HepG2 (cell line): Measurements from ENCODE around the gene TBC1D16. TPM values are rescaled to one million over a fixed set of nuclear protein-coding genes. Genes with fewer than 3 reads are reported as not detected.

ENCODE experiments used
- ATAC-seq: fragments of 200-7000 bp; cut with Tn5 transposase; 3 replicates; pipeline ENCODE4 v1.9.1; 2020; ENCODE audit warnings: mild to moderate bottlenecking, moderate library complexity
- BruUV-seq: library from RNA; stranded (reverse); fragments of 400-500 nt; replicated peaks from 2 replicates; lab custom pipeline; 2021; lab: Mats Ljungman, UMichigan
- CTCF ChIA-PET: fragments of 300-600 bp; formaldehyde crosslinking; extraction: SDS; loops from one replicate; lab custom pipeline; 2021; ENCODE audit warnings: low total read pairs, inconsistent platforms, low intra/inter-chr PET ratio; lab: Yijun Ruan, JAX
- POLR2A ChIA-PET: fragments of 350-600 bp; sonication (Branson Sonifier 250); formaldehyde crosslinking; loops from one replicate; lab custom pipeline; 2020; ENCODE audit warnings: antibody characterized with exemption, inconsistent platforms; lab: Yijun Ruan, JAX
- DNase-seq: peaks from one replicate; pipeline ENCODE4 v3.0.0-alpha.2; 2015; ENCODE audit warnings: low spot score
- FAIRE-seq: peaks from 3 replicates; lab custom pipeline; 2011; peaks lifted over from hg19 to GRCh38; lab: Jason Lieb, UNC
- H2AFZ ChIP-seq: one replicate; pipeline ENCODE4 v1.6.1; 2011; ENCODE audit warnings: low read length, inconsistent platforms
- H3K27ac ChIP-seq: fragments of 300-600 bp; 3 replicates; pipeline ENCODE4 v1.8.0; 2011; ENCODE audit warnings: mixed run types, mild to moderate bottlenecking, mixed read lengths, low read length, inconsistent platforms; ENCODE audit not compliant: insufficient read depth; ENCODE audit errors: extremely low read length
- H3K27me3 ChIP-seq, 2 experiments: fragments of 200-600 bp in 1 of 2; 2 replicates in 1 of 2; 3 replicates in 1 of 2; pipeline versions ENCODE4 v1.6.0 to v1.8.0; 2011; ENCODE audit warnings: low read length in 2 of 2, mild to moderate bottlenecking in 2 of 2, moderate library complexity in 2 of 2, inconsistent platforms in 1 of 2; ENCODE audit not compliant: insufficient read depth in 2 of 2, control insufficient read depth in 1 of 2
- H3K36me3 ChIP-seq, 2 experiments: fragments of 200-600 bp in 1 of 2; replicated peaks in 1 of 2; 2 replicates in 1 of 2; 3 replicates in 1 of 2; pipeline versions ENCODE4 v1.5.1 to v1.8.0; 2011; ENCODE audit warnings: low read length in 2 of 2, inconsistent platforms in 1 of 2; ENCODE audit not compliant: insufficient read depth in 2 of 2, control insufficient read depth in 1 of 2
- H3K4me1 ChIP-seq: 2 replicates; pipeline ENCODE4 v1.5.1; 2012; ENCODE audit warnings: low read length, inconsistent platforms; ENCODE audit not compliant: insufficient read depth
- H3K4me2 ChIP-seq: 2 replicates; pipeline ENCODE4 v1.6.0; 2011; ENCODE audit warnings: low read depth, low read length, inconsistent platforms
- H3K4me3 ChIP-seq, 3 experiments: fragments of 200-600 bp in 1 of 3; sonication (generic), shearing (Covaris generic) in 1 of 3; replicated peaks in 1 of 3; 2 replicates each; pipeline ENCODE4 v1.5.1; 2011 to 2016; ENCODE audit warnings: low read length in 3 of 3, inconsistent platforms in 2 of 3, low read depth in 2 of 3, mild to moderate bottlenecking in 2 of 3, control low read depth in 1 of 3, mixed read lengths in 1 of 3; ENCODE audit not compliant: insufficient read depth in 1 of 3
- H3K79me2 ChIP-seq: one replicate; pipeline ENCODE4 v1.6.1; 2011; ENCODE audit warnings: low read length, inconsistent platforms; ENCODE audit not compliant: insufficient read depth
- H3K9ac ChIP-seq: 2 replicates; pipeline ENCODE4 v1.6.0; 2011; ENCODE audit warnings: mild to moderate bottlenecking, low read depth, low read length, inconsistent platforms; ENCODE audit not compliant: insufficient read depth
- H3K9me3 ChIP-seq: 2 replicates; pipeline ENCODE4 v1.5.1; 2012; ENCODE audit warnings: mild to moderate bottlenecking, low read length
- H4K20me1 ChIP-seq: 2 replicates; pipeline ENCODE4 v1.6.0; 2011; ENCODE audit warnings: inconsistent platforms, mild to moderate bottlenecking, low read length, moderate library complexity; ENCODE audit not compliant: insufficient read depth
- DNMT1 ChIP-seq: sonication (generic); formaldehyde crosslinking; IDR thresholded peaks from 2 replicates; pipeline ENCODE4 v1.5.1; 2020; ENCODE audit warnings: mild to moderate bottlenecking, missing genetic modification reagents
- NAIF1 ChIP-seq: sonication (generic); formaldehyde crosslinking; IDR thresholded peaks from 2 replicates; pipeline ENCODE4 v1.5.0; 2020; ENCODE audit warnings: mild to moderate bottlenecking, missing genetic modification reagents, borderline replicate concordance
- ZBTB1 ChIP-seq: sonication (generic); formaldehyde crosslinking; IDR thresholded peaks from 2 replicates; pipeline ENCODE4 v1.4.0; 2020; ENCODE audit warnings: missing genetic modification reagents, borderline replicate concordance
- ZNF331 ChIP-seq: sonication (generic); formaldehyde crosslinking; IDR thresholded peaks from 2 replicates; pipeline ENCODE4 v1.4.0; 2020; ENCODE audit warnings: missing genetic modification reagents
- ZNF605 ChIP-seq: sonication (generic); formaldehyde crosslinking; IDR thresholded peaks from 2 replicates; pipeline ENCODE4 v1.8.0; 2022; ENCODE audit warnings: mild to moderate bottlenecking, missing genetic modification reagents
- WGBS: methylation state at CpG from one replicate; pipeline ENCODE4 v1.1.6; 2017; ENCODE audit warnings: low lambda C conversion rate; 5-methylcytosine and 5-hydroxymethylcytosine counted together
- in situ Hi-C: cut with HindIII; loops from 2 replicates; pipeline ENCODE4 v1.10.0; 2017; ENCODE audit warnings: low pct_unique_long_range_greater_than_20kb; ENCODE audit not compliant: extremely low pct_ligation_motif_present
- intact Hi-C: fragments of 100-400 bp; cut with micrococcal nuclease; formaldehyde crosslinking; loops from one replicate; pipeline ENCODE4 v1.10.0; 2022; ENCODE audit not compliant: unreplicated experiment
- polyA plus RNA-seq, 8 experiments: library from polyadenylated mRNA; depleted of rRNA in 3 of 8; stranded (reverse) in 7 of 8; unstranded in 1 of 8; fragments of >200 nt; fragmentation: Illumina TruSeq in 4 of 8; extraction: Trizol in 4 of 8; gene quantifications; 2 replicates each; pipeline versions ENCODE4 v1.2.1 to v1.2.3, GENCODE V29; 2011 to 2016; ENCODE audit warnings: low read depth in 4 of 8, missing spikeins in 1 of 8, mixed read lengths in 1 of 8; ENCODE audit not compliant: insufficient read depth in 1 of 8
- total RNA-seq, 5 experiments: library from RNA; depleted of rRNA; stranded (reverse); fragments of >200 nt; fragmentation: Illumina TruSeq; extraction: Trizol; gene quantifications; 2 replicates each; pipeline ENCODE4 v1.2.3, GENCODE V29; 2016; ENCODE audit warnings: low read depth in 1 of 5
- TF ChIP-seq, protein P1 (sequence below): sonication (generic); formaldehyde crosslinking; IDR thresholded peaks from 2 replicates; pipeline ENCODE4 v1.4.0; 2020; ENCODE audit warnings: missing genetic modification reagents
- TF ChIP-seq, protein P2 (sequence below): IDR thresholded peaks from 2 replicates; pipeline ENCODE4 v1.6.1; 2016
- TF ChIP-seq, protein P3 (sequence below): sonication (generic); formaldehyde crosslinking; conservative IDR thresholded peaks from 2 replicates; pipeline ENCODE4 v1.5.0; 2020; ENCODE audit warnings: missing genetic modification reagents
- TF ChIP-seq, protein P4 (sequence below), 2 experiments: fragments of 450-650 bp in 1 of 2; sonication (generic) in 1 of 2; formaldehyde crosslinking; IDR thresholded peaks; 2 replicates each; pipeline versions ENCODE4 v1.5.0 to v1.8.0; 2020 to 2022; ENCODE audit warnings: mild to moderate bottlenecking in 1 of 2, missing genetic modification reagents in 1 of 2

The TBC1D16 gene
- total and polyA plus RNA-seq, 2 of the 13 experiments (the other 11 are each of a cell fraction or from before 2014, with no cell fraction given) = 14.9 to 24.9 TPM

DNA sequence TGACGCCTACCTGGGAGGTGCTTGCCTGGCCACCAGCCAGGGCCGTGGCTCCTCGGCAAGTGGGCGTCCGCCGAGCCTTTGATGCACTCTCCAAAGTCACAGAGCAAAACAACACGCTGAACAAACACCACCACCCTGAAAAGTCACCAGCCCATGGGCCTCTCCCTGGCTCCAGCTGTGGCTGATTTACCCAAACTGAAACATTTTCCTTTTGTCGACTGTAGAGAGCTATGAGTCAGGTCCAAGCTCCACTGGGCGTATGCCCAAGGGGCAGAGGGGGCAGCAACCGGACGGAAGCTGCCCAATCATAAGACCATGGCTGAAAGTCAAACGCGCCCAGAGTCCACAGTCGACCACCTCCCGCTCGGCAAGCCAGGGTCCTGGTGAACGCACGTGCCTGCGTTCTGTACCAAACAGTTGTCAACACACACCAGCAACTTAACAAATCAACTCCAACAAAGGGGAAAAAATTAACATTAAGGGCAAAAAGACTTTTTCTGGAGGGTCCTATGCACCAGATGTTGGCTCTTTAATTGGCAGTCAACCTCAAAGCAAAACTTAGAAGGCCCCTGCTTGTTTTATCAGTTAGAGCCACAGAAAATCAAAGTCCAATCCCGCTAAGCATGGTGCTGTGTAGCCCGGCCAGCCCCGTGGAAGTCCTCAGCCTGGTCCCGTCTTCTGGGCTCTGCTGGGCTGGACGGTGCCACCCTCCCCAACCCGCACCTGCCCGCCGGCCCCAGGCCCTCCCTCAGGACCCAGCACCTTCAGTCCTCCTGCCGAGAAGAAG lies 47.3 kb downstream of the TBC1D16 start (continued):
- TF ChIP-seq, protein P1, sequence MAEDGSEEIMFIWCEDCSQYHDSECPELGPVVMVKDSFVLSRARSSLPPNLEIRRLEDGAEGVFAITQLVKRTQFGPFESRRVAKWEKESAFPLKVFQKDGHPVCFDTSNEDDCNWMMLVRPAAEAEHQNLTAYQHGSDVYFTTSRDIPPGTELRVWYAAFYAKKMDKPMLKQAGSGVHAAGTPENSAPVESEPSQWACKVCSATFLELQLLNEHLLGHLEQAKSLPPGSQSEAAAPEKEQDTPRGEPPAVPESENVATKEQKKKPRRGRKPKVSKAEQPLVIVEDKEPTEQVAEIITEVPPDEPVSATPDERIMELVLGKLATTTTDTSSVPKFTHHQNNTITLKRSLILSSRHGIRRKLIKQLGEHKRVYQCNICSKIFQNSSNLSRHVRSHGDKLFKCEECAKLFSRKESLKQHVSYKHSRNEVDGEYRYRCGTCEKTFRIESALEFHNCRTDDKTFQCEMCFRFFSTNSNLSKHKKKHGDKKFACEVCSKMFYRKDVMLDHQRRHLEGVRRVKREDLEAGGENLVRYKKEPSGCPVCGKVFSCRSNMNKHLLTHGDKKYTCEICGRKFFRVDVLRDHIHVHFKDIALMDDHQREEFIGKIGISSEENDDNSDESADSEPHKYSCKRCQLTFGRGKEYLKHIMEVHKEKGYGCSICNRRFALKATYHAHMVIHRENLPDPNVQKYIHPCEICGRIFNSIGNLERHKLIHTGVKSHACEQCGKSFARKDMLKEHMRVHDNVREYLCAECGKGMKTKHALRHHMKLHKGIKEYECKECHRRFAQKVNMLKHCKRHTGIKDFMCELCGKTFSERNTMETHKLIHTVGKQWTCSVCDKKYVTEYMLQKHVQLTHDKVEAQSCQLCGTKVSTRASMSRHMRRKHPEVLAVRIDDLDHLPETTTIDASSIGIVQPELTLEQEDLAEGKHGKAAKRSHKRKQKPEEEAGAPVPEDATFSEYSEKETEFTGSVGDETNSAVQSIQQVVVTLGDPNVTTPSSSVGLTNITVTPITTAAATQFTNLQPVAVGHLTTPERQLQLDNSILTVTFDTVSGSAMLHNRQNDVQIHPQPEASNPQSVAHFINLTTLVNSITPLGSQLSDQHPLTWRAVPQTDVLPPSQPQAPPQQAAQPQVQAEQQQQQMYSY (CRISPR knock-in tag) = peak; percentile 51; the same call in 1 of the 2 replicates
- TF ChIP-seq NAIF1 (CRISPR knock-in tag) (no peak), ZNF605 (CRISPR knock-in tag) (peak; percentile 89)
- TF ChIP-seq, protein P2, sequence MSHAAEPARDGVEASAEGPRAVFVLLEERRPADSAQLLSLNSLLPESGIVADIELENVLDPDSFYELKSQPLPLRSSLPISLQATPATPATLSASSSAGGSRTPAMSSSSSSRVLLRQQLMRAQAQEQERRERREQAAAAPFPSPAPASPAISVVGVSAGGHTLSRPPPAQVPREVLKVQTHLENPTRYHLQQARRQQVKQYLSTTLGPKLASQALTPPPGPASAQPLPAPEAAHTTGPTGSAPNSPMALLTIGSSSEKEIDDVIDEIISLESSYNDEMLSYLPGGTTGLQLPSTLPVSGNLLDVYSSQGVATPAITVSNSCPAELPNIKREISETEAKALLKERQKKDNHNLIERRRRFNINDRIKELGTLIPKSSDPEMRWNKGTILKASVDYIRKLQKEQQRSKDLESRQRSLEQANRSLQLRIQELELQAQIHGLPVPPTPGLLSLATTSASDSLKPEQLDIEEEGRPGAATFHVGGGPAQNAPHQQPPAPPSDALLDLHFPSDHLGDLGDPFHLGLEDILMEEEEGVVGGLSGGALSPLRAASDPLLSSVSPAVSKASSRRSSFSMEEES (CRISPR knock-in tag) = peak; percentile 99

DNA sequence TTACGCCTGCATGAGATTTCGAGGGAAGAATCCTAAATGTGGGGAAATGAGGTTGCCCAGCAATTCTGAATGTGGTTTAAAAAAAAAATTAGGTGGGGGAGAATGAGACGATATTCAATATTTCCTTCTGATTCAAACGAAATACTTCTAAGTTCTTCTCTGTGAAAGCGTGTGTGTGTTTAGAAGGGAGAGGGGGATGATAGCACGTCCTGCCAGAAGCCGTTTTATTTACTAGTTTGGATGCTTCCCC lies 47.8 kb downstream of the TBC1D16 start:
- H3K4me3 ChIP-seq = peak overlapping the region in 2 of 3 experiments; percentile 52 to 64; a peak in 4 of 6 replicates
- no peaks in the 10 kb centered on the region for H4K20me1 ChIP-seq
- POLR2A ChIA-PET = interaction anchor here (0.9 to 10.9 kb wide), 22 partner anchors 11 to 249 kb away, joined by 3 to 333 read pairs (median 5); partner anchors contain the start of genes CBX4 and CBX8
- no TSS peak for BruUV-seq
- H3K36me3 ChIP-seq = no peaks in the 10 kb centered on the region
- ATAC-seq (no peak), DNase-seq (no peak), FAIRE-seq (no peak)
- in situ Hi-C loops = no loop called here
- H3K79me2 ChIP-seq = peaks cover 15% of the 10 kb centered on the region
- 2% methylated on average over 7 of the region's 7 CpGs for WGBS
- H3K4me2 ChIP-seq = peak overlapping the region; percentile 88
- H3K9me3 ChIP-seq = no peaks in the 10 kb centered on the region
- peaks cover 87% of the 10 kb centered on the region for H3K4me1 ChIP-seq
- H3K27me3 ChIP-seq = no peaks in the 10 kb centered on the region
- CTCF ChIA-PET = no interaction called here
- no peak overlapping the region for H2AFZ ChIP-seq
- peak overlapping the region; percentile 90 for H3K27ac ChIP-seq
- H3K9ac ChIP-seq = peak overlapping the region; percentile 73
- intact Hi-C loops = loop anchor here (1.0 to 5.0 kb wide), 4 partner anchors 17 to 246 kb away; no protein-coding TSS in a partner anchor
- TF ChIP-seq, protein P3, sequence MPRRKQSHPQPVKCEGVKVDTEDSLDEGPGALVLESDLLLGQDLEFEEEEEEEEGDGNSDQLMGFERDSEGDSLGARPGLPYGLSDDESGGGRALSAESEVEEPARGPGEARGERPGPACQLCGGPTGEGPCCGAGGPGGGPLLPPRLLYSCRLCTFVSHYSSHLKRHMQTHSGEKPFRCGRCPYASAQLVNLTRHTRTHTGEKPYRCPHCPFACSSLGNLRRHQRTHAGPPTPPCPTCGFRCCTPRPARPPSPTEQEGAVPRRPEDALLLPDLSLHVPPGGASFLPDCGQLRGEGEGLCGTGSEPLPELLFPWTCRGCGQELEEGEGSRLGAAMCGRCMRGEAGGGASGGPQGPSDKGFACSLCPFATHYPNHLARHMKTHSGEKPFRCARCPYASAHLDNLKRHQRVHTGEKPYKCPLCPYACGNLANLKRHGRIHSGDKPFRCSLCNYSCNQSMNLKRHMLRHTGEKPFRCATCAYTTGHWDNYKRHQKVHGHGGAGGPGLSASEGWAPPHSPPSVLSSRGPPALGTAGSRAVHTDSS (CRISPR knock-in tag) = no peak
- TF ChIP-seq, protein P4, sequence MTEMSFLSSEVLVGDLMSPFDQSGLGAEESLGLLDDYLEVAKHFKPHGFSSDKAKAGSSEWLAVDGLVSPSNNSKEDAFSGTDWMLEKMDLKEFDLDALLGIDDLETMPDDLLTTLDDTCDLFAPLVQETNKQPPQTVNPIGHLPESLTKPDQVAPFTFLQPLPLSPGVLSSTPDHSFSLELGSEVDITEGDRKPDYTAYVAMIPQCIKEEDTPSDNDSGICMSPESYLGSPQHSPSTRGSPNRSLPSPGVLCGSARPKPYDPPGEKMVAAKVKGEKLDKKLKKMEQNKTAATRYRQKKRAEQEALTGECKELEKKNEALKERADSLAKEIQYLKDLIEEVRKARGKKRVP (CRISPR knock-in tag; IDR thresholded peaks at IDR 0.05) = no peak
- TF ChIP-seq ZBTB1 (CRISPR knock-in tag) = no peak
- no peak for TF ChIP-seq DNMT1 (CRISPR knock-in tag)
- TF ChIP-seq ZNF331 (CRISPR knock-in tag) = no peak
